Dermis lymphatic vessel endothelial cell (primary cell): ENCODE data around the gene ACADSB. TPM values are rescaled to one million over a fixed set of nuclear protein-coding genes. Genes with fewer than 3 reads are reported as not detected.

Experiments used
- total RNA-seq: library from RNA; depleted of rRNA; stranded (reverse); fragments of >200 nt; gene quantifications from 2 replicates; pipeline ENCODE4 v1.2.1, GENCODE V29; 2014

Gene ACADSB
- 4.9 and 5.2 TPM in 2 replicates for total RNA-seq

GRCh38 chr10:123008355-123009104 lies at the start of gene ACADSB, which contains the start of gene IKZF5:
TSS of gene ACADSB (plus strand) at chr10:123009006. CDS start at chr10:123009030, 24 bp downstream.
TSS of gene IKZF5 (minus strand) at chr10:123008795. CDS start at chr10:122998625, 10,170 bp downstream.

GRCh38 chr10:122980209-122981065 lies 28.4 kb upstream of the ACADSB start, which contains the start of gene PSTK:
TSS of gene PSTK (plus strand) at chr10:122980401. CDS start at chr10:122980480, 79 bp downstream.

Other genes starting within 250 kb of the ACADSB start
- gene CUZD1, start 163.1 kb upstream of the ACADSB start, total RNA-seq, result 0.11 and 0.17 TPM in 2 replicates
- gene FAM24B, start 129.4 kb upstream of the ACADSB start, total RNA-seq, result 0.76 and 1.0 TPM in 2 replicates
- gene FAM24A, start 98.4 kb upstream of the ACADSB start, total RNA-seq, result not detected in 2 replicates
- gene C10orf88, start 54.8 kb upstream of the ACADSB start, total RNA-seq, result 12.1 and 12.5 TPM in 2 replicates
- 2.1 and 2.2 TPM in 2 replicates for gene PSTK, start 28.6 kb upstream of the ACADSB start, total RNA-seq
- 3.9 TPM in 2 replicates for gene IKZF5, start 211 bp upstream of the ACADSB start, total RNA-seq
- not detected in 2 replicates for gene HMX3, start 127.0 kb downstream of the ACADSB start, total RNA-seq
- gene HMX2, start 139.1 kb downstream of the ACADSB start, total RNA-seq, result not detected in 2 replicates
- 159 and 215 TPM in 2 replicates for gene BUB3, start 145.4 kb downstream of the ACADSB start, total RNA-seq